ENCODE measurements around the gene ANKS1A. TPM values are rescaled to one million over a fixed set of nuclear protein-coding genes. Genes with fewer than 3 reads are reported as not detected.

The ANKS1A gene
- total and polyA plus RNA-seq, 2 experiments from 2014 or later = 17.5 to 25.4 TPM

DNA sequence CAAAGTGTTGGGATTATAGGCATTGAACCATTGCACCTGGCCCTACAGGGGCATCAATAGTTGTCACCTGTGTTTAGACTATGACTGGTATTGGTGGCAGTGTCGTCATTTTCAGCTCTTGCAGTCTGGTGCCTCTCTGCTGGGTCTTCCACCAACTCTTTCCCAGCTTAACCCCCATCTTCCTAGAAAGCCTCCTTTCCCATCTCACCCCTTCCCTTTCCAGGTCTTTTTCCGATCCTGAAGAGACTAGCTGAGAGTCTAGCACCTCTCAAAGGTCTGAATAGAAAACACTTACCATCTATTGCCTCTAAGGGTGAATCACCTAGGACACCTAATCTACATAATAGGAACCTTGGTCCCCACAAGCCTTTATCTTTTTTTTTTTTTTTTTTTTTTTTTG lies 181.1 kb downstream of the ANKS1A start:
- no peak for TF ChIP-seq EZH2phosphoT487 (IDR thresholded peaks at IDR 0.05; ENCODE audit: low read depth, severe bottlenecking, unreplicated experiment)
- TF ChIP-seq EZH2 (IDR thresholded peaks at IDR 0.05; ENCODE audit: borderline replicate concordance) = no peak
- TF ChIP-seq, protein P1, sequence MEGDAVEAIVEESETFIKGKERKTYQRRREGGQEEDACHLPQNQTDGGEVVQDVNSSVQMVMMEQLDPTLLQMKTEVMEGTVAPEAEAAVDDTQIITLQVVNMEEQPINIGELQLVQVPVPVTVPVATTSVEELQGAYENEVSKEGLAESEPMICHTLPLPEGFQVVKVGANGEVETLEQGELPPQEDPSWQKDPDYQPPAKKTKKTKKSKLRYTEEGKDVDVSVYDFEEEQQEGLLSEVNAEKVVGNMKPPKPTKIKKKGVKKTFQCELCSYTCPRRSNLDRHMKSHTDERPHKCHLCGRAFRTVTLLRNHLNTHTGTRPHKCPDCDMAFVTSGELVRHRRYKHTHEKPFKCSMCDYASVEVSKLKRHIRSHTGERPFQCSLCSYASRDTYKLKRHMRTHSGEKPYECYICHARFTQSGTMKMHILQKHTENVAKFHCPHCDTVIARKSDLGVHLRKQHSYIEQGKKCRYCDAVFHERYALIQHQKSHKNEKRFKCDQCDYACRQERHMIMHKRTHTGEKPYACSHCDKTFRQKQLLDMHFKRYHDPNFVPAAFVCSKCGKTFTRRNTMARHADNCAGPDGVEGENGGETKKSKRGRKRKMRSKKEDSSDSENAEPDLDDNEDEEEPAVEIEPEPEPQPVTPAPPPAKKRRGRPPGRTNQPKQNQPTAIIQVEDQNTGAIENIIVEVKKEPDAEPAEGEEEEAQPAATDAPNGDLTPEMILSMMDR (IDR thresholded peaks at IDR 0.05; ENCODE audit: poor library complexity) = no peak
- no peaks in the 10 kb centered on the region for H3K36me3 ChIP-seq (replicated peaks; ENCODE audit: insufficient read depth, low read depth)
- H3K79me2 ChIP-seq = no peaks in the 10 kb centered on the region
- no peaks in the 10 kb centered on the region for H3K27me3 ChIP-seq
- no peaks in the 10 kb centered on the region for H3K4me1 ChIP-seq (ENCODE audit: insufficient read depth)
- no peak for DNase-seq (ENCODE audit: low spot score)
- H3K9me2 ChIP-seq (replicated peaks; ENCODE audit: insufficient read depth) = no peaks in the 10 kb centered on the region
- WGBS (ENCODE audit: low lambda C conversion rate, missing lambda C conversion rate) = 100% methylated on average over 2 of the region's 2 CpGs
- no peak overlapping the region for H3K4me2 ChIP-seq
- no peaks in the 10 kb centered on the region for H4K20me1 ChIP-seq (ENCODE audit: insufficient read depth, poor library complexity, severe bottlenecking)
- H2AFZ ChIP-seq = no peak overlapping the region
- no peak overlapping the region for H3K4me3 ChIP-seq
- H3K27ac ChIP-seq = no peak overlapping the region
- no peaks in the 10 kb centered on the region for H3K9me3 ChIP-seq (ENCODE audit: low read depth)

DNA sequence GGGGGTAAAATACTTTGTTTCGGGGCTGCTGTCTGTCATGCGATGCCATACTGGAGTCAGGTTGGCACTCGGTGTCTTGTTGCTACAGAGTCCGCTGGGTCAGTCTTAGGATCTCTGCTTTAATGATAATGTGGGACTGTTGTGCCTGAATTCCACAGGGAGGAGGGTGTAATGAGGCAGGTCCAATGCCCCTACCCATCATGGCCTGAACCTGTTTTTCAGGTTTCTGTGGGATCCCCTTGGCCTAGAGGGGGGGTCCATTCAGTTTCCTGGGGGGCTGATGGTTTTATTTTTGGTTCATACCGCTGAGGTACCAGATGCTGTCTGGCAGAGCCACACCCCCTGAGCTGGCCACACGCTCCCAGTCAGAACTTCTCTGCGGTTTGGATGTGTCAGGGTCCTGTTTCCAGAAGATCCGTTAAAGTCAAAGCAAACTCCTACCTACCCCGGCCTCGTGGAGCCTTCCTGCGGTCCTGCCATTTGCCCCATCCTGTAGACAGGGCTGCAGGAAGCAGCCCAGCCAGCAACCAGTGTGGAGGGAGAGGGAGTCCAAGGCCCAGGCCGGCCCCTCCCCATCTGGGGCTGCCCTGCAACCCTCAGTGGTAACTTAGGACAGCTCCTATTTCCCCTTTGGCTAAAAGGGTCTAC lies 182.4 kb downstream of the ANKS1A start:
- Histone ChIP-seq H4K20me1 (ENCODE audit: insufficient read depth, poor library complexity, severe bottlenecking) (no peaks in the 10 kb centered on the region), H3K4me2 (no peak overlapping the region), H3K27me3 (no peaks in the 10 kb centered on the region), H3K4me1 (ENCODE audit: insufficient read depth) (no peaks in the 10 kb centered on the region), H2AFZ (no peak overlapping the region), H3K9me2 (replicated peaks; ENCODE audit: insufficient read depth) (no peaks in the 10 kb centered on the region), H3K4me3 (no peak overlapping the region), H3K9me3 (ENCODE audit: low read depth) (no peaks in the 10 kb centered on the region), H3K27ac (no peak overlapping the region), H3K36me3 (replicated peaks; ENCODE audit: insufficient read depth, low read depth) (no peaks in the 10 kb centered on the region), H3K79me2 (no peaks in the 10 kb centered on the region)
- 87% methylated on average over 12 of the region's 12 CpGs for WGBS (ENCODE audit: low lambda C conversion rate, missing lambda C conversion rate)
- no peak for DNase-seq (ENCODE audit: low spot score)
- TF ChIP-seq, protein P1 (IDR thresholded peaks at IDR 0.05; ENCODE audit: poor library complexity) = no peak
- TF ChIP-seq EZH2 (IDR thresholded peaks at IDR 0.05; ENCODE audit: borderline replicate concordance) (no peak), EZH2phosphoT487 (IDR thresholded peaks at IDR 0.05; ENCODE audit: low read depth, severe bottlenecking, unreplicated experiment) (no peak)

DNA sequence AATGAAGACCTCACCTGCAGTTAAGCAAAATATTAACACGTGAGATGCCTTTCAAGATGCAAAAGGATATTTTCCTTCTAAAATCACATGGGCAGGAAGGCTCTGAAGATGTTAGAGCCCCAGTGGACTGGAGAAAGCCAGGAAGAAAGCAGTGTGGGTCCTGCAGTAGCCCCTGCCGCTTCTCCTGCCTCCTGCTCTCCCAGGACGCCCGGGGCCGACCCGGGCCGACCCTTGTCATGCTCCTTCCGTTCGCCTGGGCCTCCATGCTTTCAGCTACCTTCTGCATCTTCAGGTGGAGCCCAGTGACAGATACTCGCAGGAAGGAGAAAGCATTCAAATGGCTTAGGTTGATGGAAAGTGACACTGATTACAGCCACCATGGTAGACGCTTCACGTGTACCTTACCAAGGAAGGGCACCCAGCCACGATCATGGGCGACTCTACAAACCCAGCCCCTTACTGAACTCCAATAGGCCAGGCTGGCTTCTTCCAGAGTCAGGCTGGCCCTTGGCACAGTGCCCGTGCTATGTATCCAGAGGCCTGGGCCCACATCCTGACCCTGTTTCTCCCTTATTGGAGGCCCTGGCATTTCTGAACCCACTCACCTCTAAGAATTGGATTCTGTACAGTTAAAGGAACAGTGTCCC lies 183.1 kb downstream of the ANKS1A start:
- H3K4me1 ChIP-seq (ENCODE audit: insufficient read depth) = no peaks in the 10 kb centered on the region
- no peaks in the 10 kb centered on the region for H4K20me1 ChIP-seq (ENCODE audit: insufficient read depth, poor library complexity, severe bottlenecking)
- H3K4me2 ChIP-seq = no peak overlapping the region
- no peaks in the 10 kb centered on the region for H3K9me3 ChIP-seq (ENCODE audit: low read depth)
- TF ChIP-seq, protein P1 (IDR thresholded peaks at IDR 0.05; ENCODE audit: poor library complexity) = no peak
- TF ChIP-seq EZH2phosphoT487 (IDR thresholded peaks at IDR 0.05; ENCODE audit: low read depth, severe bottlenecking, unreplicated experiment) = no peak
- TF ChIP-seq EZH2 (IDR thresholded peaks at IDR 0.05; ENCODE audit: borderline replicate concordance) = no peak
- no peak for DNase-seq (ENCODE audit: low spot score)
- no peaks in the 10 kb centered on the region for H3K27me3 ChIP-seq
- no peak overlapping the region for H2AFZ ChIP-seq
- H3K4me3 ChIP-seq = no peak overlapping the region
- no peaks in the 10 kb centered on the region for H3K9me2 ChIP-seq (replicated peaks; ENCODE audit: insufficient read depth)
- 82% methylated on average over 15 of the region's 15 CpGs for WGBS (ENCODE audit: low lambda C conversion rate, missing lambda C conversion rate)
- H3K79me2 ChIP-seq = no peaks in the 10 kb centered on the region
- H3K36me3 ChIP-seq (replicated peaks; ENCODE audit: insufficient read depth, low read depth) = no peaks in the 10 kb centered on the region
- H3K27ac ChIP-seq = no peak overlapping the region

Measured in hepatocyte (in vitro differentiated cells).